NCI-H2196 treated with DMSO at 0.1 percent for 48 hours (cell line): ENCODE results near the gene DUS1L.
A peak's percentile ranks its signal among the peaks of the same experiment; 100 is the strongest.

Source experiments
- DNase-seq: peaks from one replicate; lab custom pipeline; 2025; ENCODE audit not compliant: unreplicated experiment; lab: John Stamatoyannopoulos, UW

DUS1L gene

GRCh38 chr17:82101301-82101715, 35.7 kb upstream of the DUS1L start:
- DNase-seq = no peak

- no peak for DNase-seq
Observed at GRCh38 chr17:82100502-82101298, 35.1 kb upstream of the DUS1L start.

GRCh38 chr17:82098939-82099763, 33.5 kb upstream of the DUS1L start:
- DNase-seq = peak; percentile 58

- DNase-seq = peak; percentile 96
Observed at GRCh38 chr17:82098169-82098938, 32.8 kb upstream of the DUS1L start, which contains the start of gene FASN. TSS of gene FASN (minus strand) at chr17:82098236. CDS start at chr17:82096445, 1,791 bp downstream.

GRCh38 chr17:82097919-82098168, 32.2 kb upstream of the DUS1L start:
- no peak for DNase-seq

- DNase-seq = no peak
Observed at GRCh38 chr17:82097184-82097918, 31.7 kb upstream of the DUS1L start.

- DNase-seq = no peak
Observed at GRCh38 chr17:82096709-82097183, 31.1 kb upstream of the DUS1L start.

GRCh38 chr17:82095777-82096708, 30.4 kb upstream of the DUS1L start:
- no peak for DNase-seq

- DNase-seq = no peak
Observed at GRCh38 chr17:82094931-82095776, 29.6 kb upstream of the DUS1L start.

GRCh38 chr17:82092995-82093751, 27.6 kb upstream of the DUS1L start:
- DNase-seq = no peak

- no peak for DNase-seq
Observed at GRCh38 chr17:82092628-82092994, 27.0 kb upstream of the DUS1L start.

GRCh38 chr17:82092094-82092586, 26.5 kb upstream of the DUS1L start:
- DNase-seq = no peak

- DNase-seq = no peak
Observed at GRCh38 chr17:82091264-82092066, 25.9 kb upstream of the DUS1L start.

- no peak for DNase-seq
Observed at GRCh38 chr17:82090549-82091263, 25.1 kb upstream of the DUS1L start.

- DNase-seq = no peak
Observed at GRCh38 chr17:82089723-82090548, 24.3 kb upstream of the DUS1L start.
